Fibroblast of lung (primary cell): Measurements from ENCODE around the gene CFAP299. TPM values are rescaled to one million over a fixed set of nuclear protein-coding genes. Genes with fewer than 3 reads are reported as not detected.

Experiments
- DNase-seq, 2 donors: peaks; one replicate each; pipeline versions ENCODE4 v3.0.0 to v3.0.0-alpha.2; 2010; ENCODE audit warnings: low read depth in 2 of 2
- H2AFZ ChIP-seq: 2 replicates; pipeline ENCODE4 v1.5.1; 2012; ENCODE audit warnings: low read length, control low read depth, inconsistent platforms
- H3K27ac ChIP-seq: 2 replicates; pipeline ENCODE4 v1.5.1; 2011; ENCODE audit warnings: low read length, control low read depth; ENCODE audit not compliant: insufficient read depth
- H3K27me3 ChIP-seq: 2 replicates; pipeline ENCODE4 v1.5.1; 2011; ENCODE audit warnings: mild to moderate bottlenecking, low read length; ENCODE audit not compliant: control insufficient read depth, insufficient read depth
- H3K36me3 ChIP-seq: 2 replicates; pipeline ENCODE4 v1.5.1; 2011; ENCODE audit warnings: low read length; ENCODE audit not compliant: control insufficient read depth, insufficient read depth
- H3K4me1 ChIP-seq: 2 replicates; pipeline ENCODE4 v1.5.1; 2011; ENCODE audit warnings: low read length; ENCODE audit not compliant: control insufficient read depth, insufficient read depth; ENCODE audit errors: extremely low read depth
- H3K4me2 ChIP-seq: 2 replicates; pipeline ENCODE4 v1.5.1; 2011; ENCODE audit warnings: low read length, control low read depth; ENCODE audit not compliant: insufficient read depth; ENCODE audit errors: extremely low read depth
- H3K4me3 ChIP-seq, 4 experiments: fragments of 200-600 bp in 1 of 4; sonication (generic) in 1 of 4; replicated peaks in 1 of 4; 2 replicates each; pipeline ENCODE4 v1.5.1; 2011 to 2016; ENCODE audit warnings: low read length in 4 of 4, low read depth in 3 of 4, mild to moderate bottlenecking in 3 of 4, control low read depth in 2 of 4, inconsistent platforms in 1 of 4, mixed read lengths in 1 of 4; ENCODE audit not compliant: insufficient read depth in 1 of 4; ENCODE audit errors: control extremely low read depth in 1 of 4
- H3K79me2 ChIP-seq: 2 replicates; pipeline ENCODE4 v1.5.1; 2012; ENCODE audit warnings: mild to moderate bottlenecking, low read length, inconsistent platforms; ENCODE audit not compliant: control insufficient read depth, insufficient read depth
- H3K9ac ChIP-seq: 2 replicates; pipeline ENCODE4 v1.5.1; 2011; ENCODE audit warnings: mild to moderate bottlenecking, low read length, control low read depth; ENCODE audit not compliant: insufficient read depth
- H3K9me3 ChIP-seq: 2 replicates; pipeline ENCODE4 v1.5.1; 2012; ENCODE audit warnings: low read depth, low read length; ENCODE audit not compliant: control insufficient read depth, insufficient read depth
- H4K20me1 ChIP-seq: 2 replicates; pipeline ENCODE4 v1.5.1; 2011; ENCODE audit warnings: low read length; ENCODE audit not compliant: control insufficient read depth, insufficient read depth; ENCODE audit errors: extremely low read depth
- CTCF ChIP-seq, 2 donors: IDR thresholded peaks in 1 of 2; conservative IDR thresholded peaks in 1 of 2; 1 replicate in 1 of 2; 2 replicates in 1 of 2; pipeline ENCODE4 v1.5.1; 2011 to 2012; ENCODE audit warnings: low read length in 2 of 2, control low read depth in 1 of 2, inconsistent platforms in 1 of 2, low read depth in 1 of 2, mild to moderate bottlenecking in 1 of 2
- EZH2 ChIP-seq: IDR thresholded peaks from 2 replicates; pipeline ENCODE4 v1.5.1; 2012; ENCODE audit warnings: low read length, control low read depth, mild to moderate bottlenecking; ENCODE audit errors: missing control alignments
- polyA plus RNA-seq, 2 donors: library from polyadenylated mRNA; depleted of rRNA in 1 of 2; stranded (reverse) in 1 of 2; unstranded in 1 of 2; fragments of >200 nt; gene quantifications; 2 replicates each; pipeline ENCODE4 v1.2.1, GENCODE V29; 2011 to 2012; ENCODE audit warnings: missing spikeins in 1 of 2
- total RNA-seq: library from RNA; depleted of rRNA; stranded (reverse); fragments of >200 nt; gene quantifications from 2 replicates; pipeline ENCODE4 v1.2.1, GENCODE V29; 2014

CFAP299 gene
- total and polyA plus RNA-seq, 2 donors (not counting 1 experiment from before 2014, with no cell fraction given), result 0.79 to 16.2 TPM

- Histone ChIP-seq H3K27me3 (no peaks in the 10 kb centered on the region), H3K4me1 (no peaks in the 10 kb centered on the region), H3K36me3 (no peaks in the 10 kb centered on the region), H3K9ac (no peak overlapping the region), H3K79me2 (no peaks in the 10 kb centered on the region), H3K4me3 (no peak overlapping the region), H4K20me1 (no peaks in the 10 kb centered on the region), H2AFZ (no peak overlapping the region), H3K9me3 (no peaks in the 10 kb centered on the region), H3K4me2 (no peak overlapping the region), H3K27ac (no peak overlapping the region)
- DNase-seq, result no peak
- no peak for TF ChIP-seq CTCF (conservative IDR thresholded peaks at IDR 0.05 in 1 of 2, IDR thresholded peaks at IDR 0.05 in 1 of 2; ENCODE audit: low read depth in 1 of 2, low read length in 2 of 2)
- TF ChIP-seq EZH2, result no peak
Observed at GRCh38 chr4:80909938-80910337, 574.4 kb downstream of the CFAP299 start.

- DNase-seq, result no peak
- H3K9me3 ChIP-seq, result no peaks in the 10 kb centered on the region
- no peak overlapping the region for H3K4me3 ChIP-seq
- no peaks in the 10 kb centered on the region for H3K79me2 ChIP-seq
- no peak for TF ChIP-seq CTCF (conservative IDR thresholded peaks at IDR 0.05 in 1 of 2, IDR thresholded peaks at IDR 0.05 in 1 of 2; ENCODE audit: low read depth in 1 of 2, low read length in 2 of 2)
- no peak for TF ChIP-seq EZH2
- no peaks in the 10 kb centered on the region for H3K27me3 ChIP-seq
- no peaks in the 10 kb centered on the region for H4K20me1 ChIP-seq
- no peaks in the 10 kb centered on the region for H3K36me3 ChIP-seq
- no peak overlapping the region for H2AFZ ChIP-seq
- no peaks in the 10 kb centered on the region for H3K4me1 ChIP-seq
- no peak overlapping the region for H3K27ac ChIP-seq
- no peak overlapping the region for H3K4me2 ChIP-seq
- no peak overlapping the region for H3K9ac ChIP-seq
Observed at GRCh38 chr4:80911458-80911857, 575.9 kb downstream of the CFAP299 start.

GRCh38 chr4:80912350-80912749 is 576.8 kb downstream of the CFAP299 start:
- Histone ChIP-seq H3K79me2 (no peaks in the 10 kb centered on the region), H3K36me3 (no peaks in the 10 kb centered on the region), H3K27ac (no peak overlapping the region), H3K4me1 (no peaks in the 10 kb centered on the region), H2AFZ (no peak overlapping the region), H3K9ac (no peak overlapping the region), H3K27me3 (no peaks in the 10 kb centered on the region), H3K4me2 (no peak overlapping the region), H3K9me3 (no peaks in the 10 kb centered on the region), H4K20me1 (no peaks in the 10 kb centered on the region), H3K4me3 (no peak overlapping the region)
- DNase-seq, result no peak
- TF ChIP-seq EZH2 (no peak), CTCF (conservative IDR thresholded peaks at IDR 0.05 in 1 of 2, IDR thresholded peaks at IDR 0.05 in 1 of 2; ENCODE audit: low read depth in 1 of 2, low read length in 2 of 2) (no peak)
